HEK293T (cell line): ENCODE results near the gene ASTN2.

Experiments
- BHLHE40 ChIP-seq: fragments of 450-650 bp; IDR thresholded peaks from 2 replicates; pipeline ENCODE4 v1.6.1; 2016; ENCODE audit warnings: mild to moderate bottlenecking, moderate library complexity, borderline replicate concordance
- CTBP1 ChIP-seq: fragments of 450-650 bp; IDR thresholded peaks from 2 replicates; pipeline ENCODE4 v1.6.1; 2016; ENCODE audit warnings: borderline replicate concordance
- ELF4 ChIP-seq: fragments of 450-650 bp; IDR thresholded peaks from 2 replicates; pipeline ENCODE4 v1.6.1; 2017; ENCODE audit warnings: antibody characterized with exemption
- FOXK2 ChIP-seq: fragments of 450-650 bp; IDR thresholded peaks from 2 replicates; pipeline ENCODE4 v1.6.1; 2016; ENCODE audit warnings: mild to moderate bottlenecking
- FOXM1 ChIP-seq: fragments of 450-650 bp; IDR thresholded peaks from 2 replicates; pipeline ENCODE4 v1.6.1; 2017; ENCODE audit warnings: mild to moderate bottlenecking, borderline replicate concordance
- HDGF ChIP-seq: fragments of 450-650 bp; IDR thresholded peaks from 2 replicates; pipeline ENCODE4 v1.6.1; 2017; ENCODE audit warnings: antibody characterized with exemption, borderline replicate concordance
- L3MBTL2 ChIP-seq: fragments of 450-650 bp; conservative IDR thresholded peaks from 2 replicates; pipeline ENCODE4 v1.6.1; 2016; ENCODE audit warnings: mild to moderate bottlenecking
- LEF1 ChIP-seq: fragments of 450-650 bp; IDR thresholded peaks from 2 replicates; pipeline ENCODE4 v1.6.1; 2017; ENCODE audit warnings: mild to moderate bottlenecking, borderline replicate concordance
- NFRKB ChIP-seq: fragments of 450-650 bp; IDR thresholded peaks from 2 replicates; pipeline ENCODE4 v1.6.1; 2016; ENCODE audit warnings: mild to moderate bottlenecking, moderate library complexity
- SP1 ChIP-seq: fragments of 450-650 bp; IDR thresholded peaks from 2 replicates; pipeline ENCODE4 v1.6.1; 2017
- TARDBP ChIP-seq: fragments of 450-650 bp; IDR thresholded peaks from 2 replicates; pipeline ENCODE4 v1.6.1; 2016
- TF ChIP-seq, protein P1 (sequence below): fragments of 450-650 bp; IDR thresholded peaks from 2 replicates; pipeline ENCODE4 v1.6.1; 2016

DNA sequence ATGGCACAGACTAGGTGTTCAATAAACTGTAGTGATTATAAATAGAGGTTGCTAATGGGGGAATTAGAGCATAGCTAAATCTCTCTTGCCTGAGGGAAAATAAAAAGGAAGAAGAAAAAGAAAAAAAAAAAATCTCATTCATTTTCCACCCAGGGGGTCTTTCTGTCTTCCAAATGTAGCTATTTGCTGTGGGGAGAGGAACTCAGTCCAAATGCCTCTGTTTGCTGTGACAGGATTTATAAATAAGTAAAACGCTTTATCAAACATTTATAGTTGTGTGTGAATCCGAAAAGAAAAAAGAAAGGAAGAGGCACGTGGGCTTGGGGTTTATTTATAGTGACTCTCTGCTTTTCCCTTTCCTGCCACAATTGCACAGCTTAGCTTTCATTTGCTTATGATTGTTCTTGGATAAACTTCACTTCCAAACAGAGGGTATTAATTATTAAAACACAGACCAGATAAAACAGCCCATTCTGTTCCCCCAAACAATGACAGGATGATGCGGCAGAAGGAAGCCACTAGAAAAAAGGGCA, 245.7 kb downstream of the ASTN2 start:
- no peak for TF ChIP-seq HDGF
- no peak for TF ChIP-seq NFRKB
- TF ChIP-seq BHLHE40, result no peak
- TF ChIP-seq, protein P1, sequence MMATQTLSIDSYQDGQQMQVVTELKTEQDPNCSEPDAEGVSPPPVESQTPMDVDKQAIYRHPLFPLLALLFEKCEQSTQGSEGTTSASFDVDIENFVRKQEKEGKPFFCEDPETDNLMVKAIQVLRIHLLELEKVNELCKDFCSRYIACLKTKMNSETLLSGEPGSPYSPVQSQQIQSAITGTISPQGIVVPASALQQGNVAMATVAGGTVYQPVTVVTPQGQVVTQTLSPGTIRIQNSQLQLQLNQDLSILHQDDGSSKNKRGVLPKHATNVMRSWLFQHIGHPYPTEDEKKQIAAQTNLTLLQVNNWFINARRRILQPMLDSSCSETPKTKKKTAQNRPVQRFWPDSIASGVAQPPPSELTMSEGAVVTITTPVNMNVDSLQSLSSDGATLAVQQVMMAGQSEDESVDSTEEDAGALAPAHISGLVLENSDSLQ, result no peak
- no peak for TF ChIP-seq FOXM1
- no peak for TF ChIP-seq FOXK2
- no peak for TF ChIP-seq LEF1
- TF ChIP-seq L3MBTL2, result no peak
- no peak for TF ChIP-seq CTBP1
- TF ChIP-seq TARDBP, result no peak
- TF ChIP-seq SP1, result no peak
- TF ChIP-seq ELF4, result no peak
